ENCODE data around the gene FCHO2.
A peak's percentile ranks its signal among the peaks of the same experiment; 100 is the strongest.
"Not testable (repeated sequence)": the region's sequence is repeated elsewhere in the genome, so short reads cannot be mapped to it uniquely, and the experiment has no call there.

Gene FCHO2

GRCh38 chr5:72955768-72956323, at the start of gene FCHO2:
Gene FCHO2 (plus strand): TSS chr5:72956041. CDS start chr5:72956097, 56 bp downstream.
- peak; percentile 97 for DNase-seq

- no peak for DNase-seq
Observed at GRCh38 chr5:72906806-72907205, 49.0 kb upstream of the FCHO2 start.

- DNase-seq, result no peak
Observed at GRCh38 chr5:72908664-72909063, 47.2 kb upstream of the FCHO2 start.

GRCh38 chr5:72917371-72917776, 38.5 kb upstream of the FCHO2 start:
- DNase-seq, result no peak

- no peak for DNase-seq
Observed at GRCh38 chr5:72920690-72921502, 34.9 kb upstream of the FCHO2 start.

GRCh38 chr5:72921886-72922285, 34.0 kb upstream of the FCHO2 start:
- DNase-seq, result no peak

GRCh38 chr5:72922422-72922821, 33.4 kb upstream of the FCHO2 start:
- no peak for DNase-seq

GRCh38 chr5:72925336-72926010, 30.4 kb upstream of the FCHO2 start:
- no peak for DNase-seq

GRCh38 chr5:72932686-72933085, 23.2 kb upstream of the FCHO2 start:
- not testable (repeated sequence) for DNase-seq

- not testable (repeated sequence) for DNase-seq
Observed at GRCh38 chr5:72934953-72935725, 20.7 kb upstream of the FCHO2 start.

GRCh38 chr5:72936893-72937292, 18.9 kb upstream of the FCHO2 start:
- no peak for DNase-seq

- no peak for DNase-seq
Observed at GRCh38 chr5:72937517-72938061, 18.3 kb upstream of the FCHO2 start.

- DNase-seq, result no peak
Observed at GRCh38 chr5:72938206-72938605, 17.6 kb upstream of the FCHO2 start.

- no peak for DNase-seq
Observed at GRCh38 chr5:72940082-72940481, 15.8 kb upstream of the FCHO2 start.

- DNase-seq, result no peak
Observed at GRCh38 chr5:72943307-72943706, 12.5 kb upstream of the FCHO2 start.

- no peak for DNase-seq
Observed at GRCh38 chr5:72947498-72947897, 8.3 kb upstream of the FCHO2 start.

GRCh38 chr5:72949481-72949880, 6.4 kb upstream of the FCHO2 start:
- no peak for DNase-seq

GRCh38 chr5:72951671-72952468, 4.0 kb upstream of the FCHO2 start:
- DNase-seq, result no peak

GRCh38 chr5:72954389-72954788, 1.5 kb upstream of the FCHO2 start:
- no peak for DNase-seq

GRCh38 chr5:72955143-72955767, 586 bp upstream of the FCHO2 start:
- no peak for DNase-seq

- DNase-seq, result peak; percentile 16
Observed at GRCh38 chr5:72956324-72957140, 691 bp downstream of the FCHO2 start.

All from activated gamma-delta T cell treated with Interleukin-2 at 50 U/mL for 16 hours (primary cell).